Heart left ventricle (tissue), 13 donors: ENCODE data around the gene YIF1A.

Source experiments
- POLR2A ChIP-seq, 2 donors: fragments of 450-650 bp; IDR thresholded peaks; one replicate each; pipeline ENCODE4 v1.6.1; 2017; ENCODE audit warnings: antibody characterized with exemption in 2 of 2, mild to moderate bottlenecking in 2 of 2, moderate library complexity in 2 of 2
- TF ChIP-seq, protein P1 (sequence below), 12 donors: fragments of 200-600 bp; sonication (generic) in 4 of 12; IDR thresholded peaks; one replicate each; pipeline versions ENCODE4 v1.5.0 to v1.8.0; 2018 to 2022; ENCODE audit warnings: antibody characterized with exemption in 12 of 12, mild to moderate bottlenecking in 5 of 12
- donor health status: ischemic (EF 13 %, LVEDD 7.1; RV severe dilation, severe dysfunction).
- donor health status: DM: no; HTN: yes; CAD: no.
- donor health status: DM: no; HTN: no; CAD: no.
- donor health status: ischemic (EF 25% LVEDD 6.9; RV normal size, moderate dysfunction).
- donor health status: ischemic (EF 25% LVEDD 5.7; RV mildly dilated, moderate dysfunction).
- donor health status: ischemic (EF 35%, LVEDD 5.7; RV mildly dilated, moderate dysfunction).
- donor health status: nonischemic (EF 11% LVEDD 7.7; RV severe dilation, severe dysfunction).
- donor health status: DM: yes; HTN: yes; CAD: no.
- donor health status: PGD.
- donor health status: ischemic (EF 29% LVEDD 5.4; RV normal size, mild dysfunction).
- donor health status: nonischemic (EF 23%, LVEDD 6.1; RV moderate dilation, normal function).

DNA sequence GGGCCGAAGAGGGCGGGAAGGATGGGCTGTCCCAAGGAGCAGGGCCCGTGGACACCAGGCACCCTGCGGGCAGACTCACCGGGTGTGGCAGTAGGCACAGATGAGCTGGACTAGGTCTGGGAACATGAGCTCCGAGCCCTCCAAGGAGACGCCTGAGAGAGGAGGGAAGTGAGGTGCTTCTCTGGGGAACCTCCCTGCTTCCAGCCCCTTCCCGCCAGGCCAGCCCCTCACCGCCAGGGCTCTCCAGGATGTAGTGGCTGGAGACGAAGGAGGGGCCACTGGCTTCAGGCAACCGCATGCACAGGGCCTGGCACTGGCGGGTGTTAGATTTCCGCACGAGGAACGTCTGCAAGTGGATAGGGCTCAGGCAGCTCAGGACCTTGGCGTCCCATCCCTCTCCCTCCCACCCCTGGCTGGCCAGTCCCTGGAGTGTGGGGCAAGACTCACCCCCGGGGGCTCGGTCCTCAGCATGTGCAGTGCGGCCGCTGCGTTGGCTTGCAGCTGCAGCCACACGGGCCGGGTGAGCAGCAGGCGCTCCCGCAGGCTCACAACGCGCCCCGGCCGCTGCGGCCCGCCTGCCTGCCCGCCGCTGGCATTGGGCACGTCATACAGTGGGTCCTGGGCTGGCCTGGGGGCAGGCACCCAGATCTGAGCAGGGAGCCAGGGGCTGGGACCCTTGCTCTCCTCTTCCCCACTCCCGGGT lies 46.7 kb upstream of the YIF1A start:
- no peak for TF ChIP-seq POLR2A (IDR thresholded peaks at IDR 0.05)
- TF ChIP-seq, protein P1, sequence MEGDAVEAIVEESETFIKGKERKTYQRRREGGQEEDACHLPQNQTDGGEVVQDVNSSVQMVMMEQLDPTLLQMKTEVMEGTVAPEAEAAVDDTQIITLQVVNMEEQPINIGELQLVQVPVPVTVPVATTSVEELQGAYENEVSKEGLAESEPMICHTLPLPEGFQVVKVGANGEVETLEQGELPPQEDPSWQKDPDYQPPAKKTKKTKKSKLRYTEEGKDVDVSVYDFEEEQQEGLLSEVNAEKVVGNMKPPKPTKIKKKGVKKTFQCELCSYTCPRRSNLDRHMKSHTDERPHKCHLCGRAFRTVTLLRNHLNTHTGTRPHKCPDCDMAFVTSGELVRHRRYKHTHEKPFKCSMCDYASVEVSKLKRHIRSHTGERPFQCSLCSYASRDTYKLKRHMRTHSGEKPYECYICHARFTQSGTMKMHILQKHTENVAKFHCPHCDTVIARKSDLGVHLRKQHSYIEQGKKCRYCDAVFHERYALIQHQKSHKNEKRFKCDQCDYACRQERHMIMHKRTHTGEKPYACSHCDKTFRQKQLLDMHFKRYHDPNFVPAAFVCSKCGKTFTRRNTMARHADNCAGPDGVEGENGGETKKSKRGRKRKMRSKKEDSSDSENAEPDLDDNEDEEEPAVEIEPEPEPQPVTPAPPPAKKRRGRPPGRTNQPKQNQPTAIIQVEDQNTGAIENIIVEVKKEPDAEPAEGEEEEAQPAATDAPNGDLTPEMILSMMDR (IDR thresholded peaks at IDR 0.05), result no peak
